Measurements from ENCODE around the gene MTHFD1L. TPM values are rescaled to one million over a fixed set of nuclear protein-coding genes. Genes with fewer than 3 reads are reported as not detected.
"Not testable (repeated sequence)": the region's sequence is repeated elsewhere in the genome, so short reads cannot be mapped to it uniquely, and the experiment has no call there.

MTHFD1L gene
- total RNA-seq, 1 donor = 4.0 TPM

DNA sequence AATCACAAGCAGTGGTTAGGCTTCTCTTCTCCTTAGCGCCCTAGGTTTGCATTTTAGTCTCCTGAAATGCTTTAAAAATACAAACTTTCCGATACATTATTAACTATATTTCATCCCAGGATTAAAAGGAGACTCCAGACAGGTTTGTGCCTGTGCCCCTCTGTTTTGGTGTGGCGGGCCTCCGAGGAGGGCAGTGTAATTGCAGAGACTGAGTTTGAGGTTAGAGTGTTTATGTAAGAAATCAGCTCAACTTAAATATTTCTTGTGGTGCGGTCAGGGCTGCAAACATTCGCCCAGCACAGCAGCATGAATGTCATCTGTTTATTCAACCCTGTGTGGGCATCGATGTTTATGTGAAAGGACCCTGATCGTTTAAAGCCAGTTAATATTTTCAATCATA lies 243.9 kb downstream of the MTHFD1L start:
- H3K4me1 ChIP-seq (ENCODE audit: insufficient read depth, low read length) = no peaks in the 10 kb centered on the region
- H3K9me3 ChIP-seq (ENCODE audit: low read depth, low read length) = no peaks in the 10 kb centered on the region
- H3K4me3 ChIP-seq (ENCODE audit: low read length) = no peak overlapping the region
- H3K27me3 ChIP-seq (ENCODE audit: insufficient read depth, low read length) = no peaks in the 10 kb centered on the region

- Histone ChIP-seq H3K4me3 (ENCODE audit: low read length) (no peak overlapping the region), H3K27me3 (ENCODE audit: insufficient read depth, low read length) (no peaks in the 10 kb centered on the region), H3K4me1 (ENCODE audit: insufficient read depth, low read length) (no peaks in the 10 kb centered on the region), H3K9me3 (ENCODE audit: low read depth, low read length) (no peaks in the 10 kb centered on the region)
Measured at GRCh38 chr6:151109869-151110575, 244.5 kb downstream of the MTHFD1L start.

DNA sequence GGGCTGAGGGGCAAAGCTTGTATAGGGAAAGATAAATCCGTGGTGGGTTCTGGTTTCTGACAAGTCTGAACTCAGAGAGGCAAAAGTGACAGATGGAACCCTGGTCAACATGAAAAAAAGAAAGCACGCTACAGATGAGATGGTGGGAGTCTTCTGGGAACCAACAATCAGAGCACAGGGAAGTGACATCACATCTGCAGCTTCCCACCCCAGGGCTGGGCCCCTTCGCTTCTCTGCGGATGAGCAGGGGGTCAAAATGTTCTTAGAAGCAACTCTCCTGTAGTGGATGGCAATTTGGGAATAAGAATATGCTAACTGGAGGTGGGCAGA lies 245.0 kb downstream of the MTHFD1L start:
- Histone ChIP-seq H3K4me1 (ENCODE audit: insufficient read depth, low read length) (no peaks in the 10 kb centered on the region), H3K4me3 (ENCODE audit: low read length) (no peak overlapping the region), H3K27me3 (ENCODE audit: insufficient read depth, low read length) (no peaks in the 10 kb centered on the region), H3K9me3 (ENCODE audit: low read depth, low read length) (no peaks in the 10 kb centered on the region)

DNA sequence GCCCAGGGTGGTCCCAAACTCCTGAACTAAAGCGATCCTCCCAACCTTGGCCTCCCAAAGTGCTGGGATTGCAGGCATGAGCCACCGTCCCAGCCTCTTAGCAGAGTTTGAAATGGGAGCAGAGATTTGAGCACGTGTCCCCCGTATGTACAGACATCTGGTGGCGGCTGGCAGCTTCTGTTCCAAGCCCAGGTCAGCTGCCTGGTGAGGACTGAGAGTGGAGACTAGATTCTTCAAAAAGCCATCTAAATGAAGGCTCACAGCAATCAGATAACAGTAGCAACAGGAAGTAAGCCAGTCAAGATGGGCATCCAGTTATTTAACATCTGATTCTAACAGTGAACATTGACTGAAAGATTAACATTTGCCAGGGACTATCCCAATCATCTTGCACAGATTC lies 246.2 kb downstream of the MTHFD1L start:
- Histone ChIP-seq H3K4me1 (ENCODE audit: insufficient read depth, low read length) (no peaks in the 10 kb centered on the region), H3K9me3 (ENCODE audit: low read depth, low read length) (no peaks in the 10 kb centered on the region), H3K4me3 (ENCODE audit: low read length) (no peak overlapping the region), H3K27me3 (ENCODE audit: insufficient read depth, low read length) (no peaks in the 10 kb centered on the region)

- Histone ChIP-seq H3K4me3 (ENCODE audit: low read length) (no peak overlapping the region), H3K27me3 (ENCODE audit: insufficient read depth, low read length) (no peaks in the 10 kb centered on the region), H3K4me1 (ENCODE audit: insufficient read depth, low read length) (no peaks in the 10 kb centered on the region), H3K9me3 (ENCODE audit: low read depth, low read length) (no peaks in the 10 kb centered on the region)
Measured at GRCh38 chr6:151112130-151112529, 246.6 kb downstream of the MTHFD1L start.

- not testable (repeated sequence) for H3K27me3 ChIP-seq (ENCODE audit: insufficient read depth, low read length); H3K4me1 ChIP-seq (ENCODE audit: insufficient read depth, low read length); H3K4me3 ChIP-seq (ENCODE audit: low read length); H3K9me3 ChIP-seq (ENCODE audit: low read depth, low read length)
Measured at GRCh38 chr6:151112884-151113283, 247.4 kb downstream of the MTHFD1L start.

DNA sequence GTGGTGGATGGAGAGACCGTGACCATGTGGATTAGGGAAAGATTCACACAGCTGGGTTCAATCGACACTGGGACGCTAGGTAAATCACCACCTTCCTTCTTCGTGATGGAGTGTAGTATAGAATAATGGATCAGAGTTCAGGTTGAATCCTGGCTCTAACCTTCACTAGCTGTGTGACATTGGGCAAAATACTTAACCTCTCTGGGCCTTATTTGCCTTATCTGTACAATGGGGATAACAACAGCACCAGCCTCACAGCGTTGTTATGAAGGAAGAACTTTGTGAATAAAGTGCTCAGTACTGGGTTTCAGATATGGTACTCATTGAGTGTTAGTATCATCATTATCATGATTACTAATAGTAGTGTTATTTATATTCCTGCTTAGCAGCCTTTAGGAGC lies 248.1 kb downstream of the MTHFD1L start:
- Histone ChIP-seq H3K27me3 (ENCODE audit: insufficient read depth, low read length) (no peaks in the 10 kb centered on the region), H3K4me3 (ENCODE audit: low read length) (no peak overlapping the region), H3K4me1 (ENCODE audit: insufficient read depth, low read length) (no peaks in the 10 kb centered on the region), H3K9me3 (ENCODE audit: low read depth, low read length) (no peaks in the 10 kb centered on the region)

DNA sequence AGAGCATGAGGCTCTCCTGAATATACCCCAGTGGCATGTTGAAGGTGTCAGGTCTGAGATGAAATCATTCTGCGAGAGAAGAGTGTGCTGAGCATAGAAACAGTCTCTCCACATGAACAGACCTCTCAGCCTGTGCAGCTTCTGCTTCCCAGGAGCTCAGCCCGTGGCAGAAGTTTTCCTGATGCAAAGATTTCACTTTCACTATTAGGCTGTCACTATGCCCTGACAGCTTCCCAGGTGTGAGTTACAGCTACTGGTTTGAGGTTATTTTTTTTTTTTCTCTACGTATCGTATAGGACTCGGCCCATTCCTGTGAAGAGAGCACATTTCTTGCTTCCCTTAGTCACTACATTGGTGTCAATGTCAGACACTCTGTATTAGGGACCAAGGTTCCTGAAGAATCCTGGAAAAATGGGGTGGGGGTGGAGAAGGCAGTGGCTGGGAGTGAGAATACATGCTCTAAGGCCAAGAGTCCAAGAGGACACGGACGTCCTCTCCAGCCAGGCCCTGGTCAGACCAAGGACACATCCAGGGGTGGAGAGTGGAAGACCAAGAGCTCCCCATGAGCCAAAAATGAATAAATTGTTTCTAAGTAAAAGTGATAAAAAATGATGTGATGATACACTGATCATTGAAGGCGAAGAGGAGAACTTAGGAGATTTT lies 253.1 kb downstream of the MTHFD1L start:
- Histone ChIP-seq H3K27me3 (ENCODE audit: insufficient read depth, low read length) (no peaks in the 10 kb centered on the region), H3K4me1 (ENCODE audit: insufficient read depth, low read length) (no peaks in the 10 kb centered on the region), H3K9me3 (ENCODE audit: low read depth, low read length) (no peaks in the 10 kb centered on the region), H3K4me3 (ENCODE audit: low read length) (no peak overlapping the region)

- Histone ChIP-seq H3K4me1 (ENCODE audit: insufficient read depth, low read length) (no peaks in the 10 kb centered on the region), H3K4me3 (ENCODE audit: low read length) (no peak overlapping the region), H3K9me3 (ENCODE audit: low read depth, low read length) (no peaks in the 10 kb centered on the region), H3K27me3 (ENCODE audit: insufficient read depth, low read length) (no peaks in the 10 kb centered on the region)
Measured at GRCh38 chr6:151119823-151120524, 254.5 kb downstream of the MTHFD1L start.

GRCh38 chr6:151121900-151122299 lies 256.4 kb downstream of the MTHFD1L start:
- H3K9me3 ChIP-seq (ENCODE audit: low read depth, low read length) = no peaks in the 10 kb centered on the region
- no peaks in the 10 kb centered on the region for H3K4me1 ChIP-seq (ENCODE audit: insufficient read depth, low read length)
- H3K27me3 ChIP-seq (ENCODE audit: insufficient read depth, low read length) = no peaks in the 10 kb centered on the region
- no peak overlapping the region for H3K4me3 ChIP-seq (ENCODE audit: low read length)

DNA sequence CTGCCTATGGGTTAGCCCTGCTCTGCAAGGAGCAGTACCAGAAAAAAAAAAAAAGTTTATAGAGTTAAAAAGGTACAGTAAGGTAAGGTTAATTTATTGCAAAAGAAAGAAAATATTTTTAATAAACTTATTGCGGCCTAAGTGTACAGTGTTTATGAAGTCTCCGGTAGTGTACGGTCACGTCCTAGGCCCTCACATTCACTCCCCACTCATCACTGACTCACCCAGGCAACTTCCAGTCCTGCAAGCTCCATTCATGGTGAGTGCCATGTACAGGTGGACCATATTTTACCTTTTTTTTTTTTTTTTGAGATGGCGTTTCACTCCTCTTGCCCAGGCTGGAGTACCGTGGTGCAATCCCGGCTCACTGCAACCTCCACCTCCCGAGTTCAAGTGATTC lies 258.1 kb downstream of the MTHFD1L start:
- not testable (repeated sequence) for H3K27me3 ChIP-seq (ENCODE audit: insufficient read depth, low read length); H3K9me3 ChIP-seq (ENCODE audit: low read depth, low read length); H3K4me3 ChIP-seq (ENCODE audit: low read length); H3K4me1 ChIP-seq (ENCODE audit: insufficient read depth, low read length)

- H3K27me3 ChIP-seq (ENCODE audit: insufficient read depth, low read length); H3K9me3 ChIP-seq (ENCODE audit: low read depth, low read length); H3K4me1 ChIP-seq (ENCODE audit: insufficient read depth, low read length); H3K4me3 ChIP-seq (ENCODE audit: low read length): not testable (repeated sequence)
Measured at GRCh38 chr6:151125242-151125641, 259.7 kb downstream of the MTHFD1L start.

GRCh38 chr6:151125651-151126416 lies 260.3 kb downstream of the MTHFD1L start:
- not testable (repeated sequence) for H3K4me3 ChIP-seq (ENCODE audit: low read length); H3K9me3 ChIP-seq (ENCODE audit: low read depth, low read length); H3K27me3 ChIP-seq (ENCODE audit: insufficient read depth, low read length); H3K4me1 ChIP-seq (ENCODE audit: insufficient read depth, low read length)

DNA sequence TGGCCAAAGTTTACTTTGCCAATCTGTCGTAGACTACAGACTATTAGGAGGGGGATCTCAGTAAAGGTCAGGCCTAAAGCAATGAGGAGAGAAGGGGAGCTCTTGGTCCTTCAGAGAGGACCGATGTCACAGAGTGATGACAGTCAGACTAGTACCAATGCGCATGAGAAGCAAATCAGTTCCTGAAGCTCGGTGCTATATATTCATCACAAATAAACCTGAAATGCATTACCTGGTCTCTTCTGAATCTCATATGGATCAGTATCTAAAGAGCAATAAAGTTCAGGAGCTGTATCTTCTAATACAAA lies 260.9 kb downstream of the MTHFD1L start:
- not testable (repeated sequence) for H3K9me3 ChIP-seq (ENCODE audit: low read depth, low read length); H3K4me1 ChIP-seq (ENCODE audit: insufficient read depth, low read length); H3K4me3 ChIP-seq (ENCODE audit: low read length); H3K27me3 ChIP-seq (ENCODE audit: insufficient read depth, low read length)

- H3K9me3 ChIP-seq (ENCODE audit: low read depth, low read length); H3K4me1 ChIP-seq (ENCODE audit: insufficient read depth, low read length); H3K27me3 ChIP-seq (ENCODE audit: insufficient read depth, low read length); H3K4me3 ChIP-seq (ENCODE audit: low read length): not testable (repeated sequence)
Measured at GRCh38 chr6:151127133-151127798, 261.8 kb downstream of the MTHFD1L start.

Measured in mononuclear cell (primary cell).